ENCODE data around the gene HPSE2.

DNA sequence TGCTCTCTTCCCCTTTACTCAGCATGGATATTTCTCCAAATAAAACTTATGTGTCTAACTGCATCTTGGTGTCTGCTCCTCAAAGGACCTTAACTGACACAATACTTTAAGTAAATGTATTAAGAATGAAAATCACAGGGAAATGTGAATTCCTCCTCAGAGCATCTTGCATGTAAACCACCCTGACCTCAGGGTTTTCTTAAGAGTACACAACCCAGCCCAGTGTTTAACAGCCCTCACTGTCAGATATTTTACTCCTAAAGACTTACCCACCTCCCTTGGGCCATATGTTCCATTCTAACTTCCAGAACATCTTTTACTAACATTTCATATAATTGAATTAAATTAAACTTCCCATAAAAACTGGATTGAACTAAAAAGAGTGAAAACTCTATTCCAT lies 315.3 kb downstream of the HPSE2 start:
- TF ChIP-seq POLR2A (IDR thresholded peaks at IDR 0.05), result no peak
- TF ChIP-seq, protein P1, sequence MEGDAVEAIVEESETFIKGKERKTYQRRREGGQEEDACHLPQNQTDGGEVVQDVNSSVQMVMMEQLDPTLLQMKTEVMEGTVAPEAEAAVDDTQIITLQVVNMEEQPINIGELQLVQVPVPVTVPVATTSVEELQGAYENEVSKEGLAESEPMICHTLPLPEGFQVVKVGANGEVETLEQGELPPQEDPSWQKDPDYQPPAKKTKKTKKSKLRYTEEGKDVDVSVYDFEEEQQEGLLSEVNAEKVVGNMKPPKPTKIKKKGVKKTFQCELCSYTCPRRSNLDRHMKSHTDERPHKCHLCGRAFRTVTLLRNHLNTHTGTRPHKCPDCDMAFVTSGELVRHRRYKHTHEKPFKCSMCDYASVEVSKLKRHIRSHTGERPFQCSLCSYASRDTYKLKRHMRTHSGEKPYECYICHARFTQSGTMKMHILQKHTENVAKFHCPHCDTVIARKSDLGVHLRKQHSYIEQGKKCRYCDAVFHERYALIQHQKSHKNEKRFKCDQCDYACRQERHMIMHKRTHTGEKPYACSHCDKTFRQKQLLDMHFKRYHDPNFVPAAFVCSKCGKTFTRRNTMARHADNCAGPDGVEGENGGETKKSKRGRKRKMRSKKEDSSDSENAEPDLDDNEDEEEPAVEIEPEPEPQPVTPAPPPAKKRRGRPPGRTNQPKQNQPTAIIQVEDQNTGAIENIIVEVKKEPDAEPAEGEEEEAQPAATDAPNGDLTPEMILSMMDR (IDR thresholded peaks at IDR 0.05), result no peak
